AG10803 (cell line): Measurements from ENCODE around the gene INF2.

Experiments used
- DNase-seq: peaks from one replicate; pipeline ENCODE4 v3.0.0; 2010; ENCODE audit warnings: low read depth
- H3K4me3 ChIP-seq: 2 replicates; pipeline ENCODE4 v1.5.1; 2011; ENCODE audit warnings: mild to moderate bottlenecking, low read length, control low read depth
- TF ChIP-seq, protein P1 (sequence below): conservative IDR thresholded peaks from 2 replicates; pipeline ENCODE4 v1.5.1; 2011; ENCODE audit warnings: mild to moderate bottlenecking, low read length, control low read depth, inconsistent platforms

INF2 gene

DNA sequence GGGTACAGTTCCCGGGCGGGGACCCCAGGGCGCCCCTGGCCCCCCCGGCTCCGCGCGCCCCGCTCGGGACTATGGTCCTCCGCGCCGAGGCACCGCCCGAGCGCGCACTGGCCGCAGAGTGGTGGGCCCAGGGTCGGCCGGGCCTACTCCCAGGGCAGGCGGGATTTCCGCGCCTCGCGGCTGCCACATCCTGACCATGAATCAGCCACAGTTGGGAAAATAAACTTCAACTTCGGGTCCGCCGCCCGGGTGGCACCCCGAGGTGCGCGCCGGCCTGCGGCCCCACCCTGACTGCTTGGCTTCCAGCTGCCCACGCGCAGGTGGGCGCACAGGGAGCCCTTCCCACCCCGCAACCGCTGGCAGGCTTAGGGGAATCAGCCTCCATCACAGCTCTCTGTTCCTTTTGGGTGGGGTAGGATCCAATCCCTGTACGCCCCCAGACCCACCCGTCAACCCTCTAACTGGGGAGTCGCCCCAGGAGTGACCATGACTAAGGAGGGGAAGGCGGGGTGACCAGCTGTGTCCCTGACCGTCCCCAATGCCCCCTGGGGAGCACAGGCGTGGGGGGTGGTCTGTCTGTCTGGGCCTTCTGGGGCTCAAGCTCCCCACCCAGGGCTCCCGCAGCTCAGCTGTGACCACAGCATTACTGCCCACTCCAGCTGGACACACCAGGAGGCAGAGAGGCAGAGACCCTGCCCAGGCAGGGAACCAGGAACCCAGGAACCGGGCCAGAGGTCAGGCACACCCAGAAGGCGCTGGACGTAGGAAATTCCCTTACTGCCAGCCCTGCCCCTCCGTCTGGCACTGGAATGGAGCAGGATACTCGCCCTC, 678 bp downstream of the INF2 start:
- DNase-seq = no peak
- TF ChIP-seq, protein P1, sequence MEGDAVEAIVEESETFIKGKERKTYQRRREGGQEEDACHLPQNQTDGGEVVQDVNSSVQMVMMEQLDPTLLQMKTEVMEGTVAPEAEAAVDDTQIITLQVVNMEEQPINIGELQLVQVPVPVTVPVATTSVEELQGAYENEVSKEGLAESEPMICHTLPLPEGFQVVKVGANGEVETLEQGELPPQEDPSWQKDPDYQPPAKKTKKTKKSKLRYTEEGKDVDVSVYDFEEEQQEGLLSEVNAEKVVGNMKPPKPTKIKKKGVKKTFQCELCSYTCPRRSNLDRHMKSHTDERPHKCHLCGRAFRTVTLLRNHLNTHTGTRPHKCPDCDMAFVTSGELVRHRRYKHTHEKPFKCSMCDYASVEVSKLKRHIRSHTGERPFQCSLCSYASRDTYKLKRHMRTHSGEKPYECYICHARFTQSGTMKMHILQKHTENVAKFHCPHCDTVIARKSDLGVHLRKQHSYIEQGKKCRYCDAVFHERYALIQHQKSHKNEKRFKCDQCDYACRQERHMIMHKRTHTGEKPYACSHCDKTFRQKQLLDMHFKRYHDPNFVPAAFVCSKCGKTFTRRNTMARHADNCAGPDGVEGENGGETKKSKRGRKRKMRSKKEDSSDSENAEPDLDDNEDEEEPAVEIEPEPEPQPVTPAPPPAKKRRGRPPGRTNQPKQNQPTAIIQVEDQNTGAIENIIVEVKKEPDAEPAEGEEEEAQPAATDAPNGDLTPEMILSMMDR = no peak
- peak overlapping the region; percentile 82 for H3K4me3 ChIP-seq

DNA sequence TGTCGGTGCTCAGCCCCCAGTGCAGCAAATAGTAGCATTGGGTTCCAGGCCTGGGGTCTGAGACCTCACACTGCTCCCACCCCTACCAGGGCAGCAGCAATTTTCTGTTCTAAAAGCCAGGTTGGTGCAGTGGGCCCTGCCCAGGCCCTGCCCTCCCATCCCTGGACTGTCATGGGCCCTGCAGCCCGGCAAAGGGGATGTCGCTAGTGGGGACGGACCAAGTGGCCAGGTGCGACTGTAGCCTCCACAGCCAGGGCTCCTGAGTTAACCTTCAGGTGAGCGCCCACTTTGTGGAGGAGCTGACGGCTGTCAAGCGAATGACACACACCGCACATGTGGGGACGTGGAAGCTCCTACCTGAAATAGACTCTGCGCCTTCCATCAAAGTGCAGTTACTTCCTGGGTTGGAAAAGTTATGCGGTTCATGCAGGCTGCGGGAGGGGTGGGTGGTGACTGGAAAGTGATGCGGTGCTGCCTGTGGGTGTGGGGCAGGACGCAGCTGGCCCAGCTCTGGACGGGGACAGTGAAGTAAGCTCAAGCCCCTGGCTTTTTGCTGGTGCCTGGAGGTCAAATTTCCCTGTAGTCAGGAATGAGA, 1.5 kb downstream of the INF2 start:
- TF ChIP-seq, protein P1 = no peak
- peak overlapping the region; percentile 82 for H3K4me3 ChIP-seq
- no peak for DNase-seq

DNA sequence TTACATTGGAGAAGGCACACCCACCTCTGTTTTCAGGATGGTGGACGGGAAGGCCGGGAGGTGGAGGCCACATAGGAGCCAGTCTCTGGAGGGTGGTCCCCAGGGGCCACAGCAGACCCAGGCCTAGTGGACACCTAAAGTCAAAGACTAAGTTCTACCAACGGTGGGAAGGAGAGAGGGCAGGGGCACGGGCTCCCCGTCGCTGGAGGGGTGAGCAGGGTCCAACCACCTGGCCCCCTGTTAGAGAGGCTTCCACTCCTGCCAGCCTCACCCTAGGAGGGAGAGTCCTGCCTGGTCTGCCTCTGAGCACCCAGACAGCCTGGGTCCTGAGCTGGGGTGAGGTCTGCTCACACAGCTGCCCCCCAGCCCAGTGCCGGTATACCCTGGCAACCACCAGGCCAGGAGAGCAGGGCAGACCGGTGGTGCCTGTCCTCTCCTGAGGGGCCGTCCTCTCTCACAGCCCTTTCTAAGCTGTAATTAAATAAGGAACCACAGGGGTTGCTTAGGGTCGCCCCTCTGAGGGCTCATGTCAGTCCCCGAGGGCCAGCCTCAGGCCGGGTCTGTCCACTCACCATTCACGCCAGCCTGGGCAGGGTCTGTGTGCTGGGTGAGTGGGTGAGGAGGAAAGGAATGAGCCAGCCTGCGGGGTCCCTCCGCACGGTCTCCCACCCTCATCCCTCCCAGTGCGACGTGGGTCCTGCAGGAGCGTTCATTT, 2.3 kb downstream of the INF2 start:
- no peak for DNase-seq
- peak overlapping the region; percentile 82 for H3K4me3 ChIP-seq
- TF ChIP-seq, protein P1 = no peak

DNA sequence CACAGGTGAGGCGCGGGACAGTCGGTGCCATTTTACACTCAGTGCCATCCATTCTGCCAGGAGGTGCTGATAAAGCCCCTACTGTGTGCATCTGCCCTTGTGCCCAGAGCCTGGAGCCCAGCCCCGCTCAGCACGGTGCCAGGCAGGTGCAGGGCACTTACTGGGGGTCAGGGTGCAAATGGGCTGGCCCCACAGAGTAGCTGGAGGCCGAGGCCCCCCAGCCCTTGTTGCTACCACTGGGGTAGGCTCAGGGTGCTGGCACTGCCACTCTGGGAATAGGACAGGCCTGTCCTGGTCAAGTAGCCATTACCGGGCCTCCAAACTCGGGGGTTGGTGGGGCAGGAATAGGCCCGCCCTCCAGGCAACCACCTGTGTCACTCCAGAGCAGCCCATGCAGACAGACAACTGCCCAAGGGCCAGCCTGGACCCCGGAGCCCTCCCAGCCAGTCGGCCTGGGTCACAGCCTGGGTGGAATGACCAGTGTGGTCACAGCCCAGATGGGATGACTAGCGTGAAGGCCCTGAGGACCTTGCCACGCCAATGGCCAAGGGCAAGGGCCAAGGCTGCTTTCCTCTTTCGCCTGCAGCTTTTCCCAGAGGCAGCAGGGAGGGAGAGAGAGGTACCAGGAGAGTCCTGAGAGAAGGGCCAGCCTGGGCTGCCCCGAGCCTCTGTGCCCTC, 3.0 kb downstream of the INF2 start:
- H3K4me3 ChIP-seq = no peak overlapping the region
- TF ChIP-seq, protein P1 = no peak
- no peak for DNase-seq

DNA sequence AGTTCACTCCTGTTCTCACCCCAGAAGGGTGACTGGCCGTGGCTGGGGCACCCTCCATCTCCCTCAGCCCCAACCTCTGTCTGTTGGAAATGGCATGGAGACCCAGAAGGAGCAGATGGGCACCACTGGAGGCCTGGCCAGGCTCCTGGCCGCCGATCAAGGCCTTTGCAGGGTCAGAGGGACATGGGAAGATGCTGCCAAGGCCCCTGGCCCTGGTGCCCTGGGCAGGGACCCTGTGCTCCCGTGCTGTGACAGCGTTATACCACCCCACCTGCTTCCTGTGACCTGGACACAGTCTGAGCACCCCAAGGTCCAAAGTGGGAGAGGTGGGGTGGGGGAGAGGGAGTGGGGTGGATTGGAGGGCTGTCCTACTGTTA, 3.5 kb downstream of the INF2 start:
- TF ChIP-seq, protein P1 = no peak
- no peak overlapping the region for H3K4me3 ChIP-seq
- DNase-seq = no peak

DNA sequence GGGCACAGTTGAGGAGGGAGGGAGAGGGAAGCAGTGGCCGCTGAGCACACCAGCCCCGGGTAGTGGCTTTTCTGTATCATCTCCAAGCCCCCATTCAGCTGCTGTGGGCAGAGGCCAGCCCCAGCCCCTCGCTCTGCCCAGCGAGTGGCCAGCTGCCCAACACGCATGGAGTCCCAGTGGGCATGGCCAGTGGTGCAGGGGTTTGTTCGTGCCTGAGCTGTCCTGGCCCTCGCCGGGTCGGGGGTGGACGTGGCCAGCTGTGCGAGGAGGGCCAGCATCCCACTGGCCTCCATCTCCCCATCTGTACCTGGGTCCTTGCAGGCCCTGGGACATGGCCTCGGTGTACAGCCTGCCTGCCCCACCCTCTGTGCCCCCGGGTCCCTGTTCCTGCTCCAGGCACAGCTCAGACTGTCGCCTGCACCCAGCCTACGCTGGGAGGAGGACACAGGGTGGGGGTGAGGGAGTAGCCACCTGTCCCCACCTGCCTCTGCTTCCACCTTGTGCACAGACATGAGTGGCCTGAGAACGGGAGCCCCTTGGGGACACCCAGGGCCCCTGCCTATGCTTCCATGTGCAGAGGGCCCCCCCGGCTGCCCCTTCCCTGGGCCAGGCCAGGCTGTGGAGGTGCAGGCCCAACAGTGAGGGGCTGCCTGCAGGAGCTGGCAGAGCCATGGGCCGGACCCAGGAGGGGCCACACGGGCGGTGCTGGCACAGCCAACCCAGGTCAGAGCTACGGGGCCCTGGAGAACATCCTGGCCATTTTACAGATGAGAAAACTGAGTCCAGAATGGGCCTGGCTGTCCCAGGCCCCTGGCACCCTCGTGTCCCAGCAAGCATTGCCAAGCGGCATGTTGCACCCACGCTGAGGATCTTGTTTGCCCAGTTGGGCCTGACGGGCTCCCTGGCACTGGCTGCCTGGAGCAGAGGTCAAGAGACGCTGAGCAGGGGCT, 4.3 kb downstream of the INF2 start:
- TF ChIP-seq, protein P1 = no peak

More for the DNA sequence above, 4.3 kb downstream of the INF2 start:
- H3K4me3 ChIP-seq = no peak overlapping the region
- DNase-seq = no peak
